K562 (cell line): ENCODE results near the gene PRRC2C. TPM values are rescaled to one million over a fixed set of nuclear protein-coding genes. Genes with fewer than 3 reads are reported as not detected.

Experiments
- DMBX1 ChIP-seq: fragments of 250-450 bp; sonication (Bioruptor Pico); IDR thresholded peaks from 2 replicates; pipeline ENCODE4 v1.8.0; 2022; ENCODE audit warnings: inconsistent platforms, mild to moderate bottlenecking, moderate library complexity, borderline replicate concordance
- EP400 ChIP-seq: fragments of 450-650 bp; IDR thresholded peaks from 2 replicates; pipeline ENCODE4 v1.6.1; 2017; ENCODE audit warnings: antibody characterized with exemption, mild to moderate bottlenecking, moderate library complexity
- GTF3C2 ChIP-seq: IDR thresholded peaks from 3 replicates; pipeline ENCODE4 v1.6.1; 2011; ENCODE audit warnings: borderline replicate concordance, mild to moderate bottlenecking, moderate library complexity; ENCODE audit not compliant: insufficient read length; ENCODE audit errors: extremely low read depth
- HDGF ChIP-seq: fragments of 450-650 bp; IDR thresholded peaks from 2 replicates; pipeline ENCODE4 v1.6.1; 2016
- HMBOX1 ChIP-seq: sonication (generic); IDR thresholded peaks from 2 replicates; pipeline ENCODE4 v1.6.1; 2016
- HNRNPLL ChIP-seq: fragments of 200-400 bp; formaldehyde crosslinking; IDR thresholded peaks from 2 replicates; pipeline ENCODE4 v1.6.1; 2017; ENCODE audit warnings: low read length, low read depth, mild to moderate bottlenecking; ENCODE audit not compliant: poor library complexity, severe bottlenecking
- MED1 ChIP-seq: sonication (generic); formaldehyde crosslinking; IDR thresholded peaks from 2 replicates; pipeline ENCODE4 v1.8.1; 2023; ENCODE audit warnings: missing genetic modification reagents, borderline replicate concordance
- MLX ChIP-seq, 2 experiments: fragments of 450-650 bp in 1 of 2; sonication (generic) in 1 of 2; formaldehyde crosslinking; conservative IDR thresholded peaks; 2 replicates each; pipeline versions ENCODE4 v1.4.0 to v1.8.1; 2020 to 2022; ENCODE audit warnings: mild to moderate bottlenecking in 1 of 2, missing genetic modification reagents in 1 of 2
- SLC30A9 ChIP-seq: fragments of 250-450 bp; sonication (Bioruptor Pico); IDR thresholded peaks from 2 replicates; pipeline ENCODE4 v1.8.0; 2022; ENCODE audit warnings: mild to moderate bottlenecking, moderate library complexity
- SMAD4 ChIP-seq: fragments of 250-450 bp; sonication (Bioruptor Pico); conservative IDR thresholded peaks from 2 replicates; pipeline ENCODE4 v1.8.0; 2021; ENCODE audit warnings: inconsistent platforms, mild to moderate bottlenecking, moderate library complexity
- ZNF12 ChIP-seq: sonication (generic); formaldehyde crosslinking; IDR thresholded peaks from 2 replicates; pipeline ENCODE4 v1.4.0; 2020; ENCODE audit warnings: mild to moderate bottlenecking, missing genetic modification reagents
- polyA plus RNA-seq, 8 experiments: library from polyadenylated mRNA; depleted of rRNA in 4 of 8; stranded (reverse) in 5 of 8; unstranded in 3 of 8; fragments of >200 nt; fragmentation: Nextera tagmentation in 2 of 8; fragmentation: Illumina TruSeq in 1 of 8; extraction: Ambion mirVana in 2 of 8; extraction: Trizol in 1 of 8; gene quantifications; 2 replicates each; pipeline versions ENCODE4 v1.2.1 to v1.2.3, GENCODE V29; 2011 to 2014; ENCODE audit warnings: inconsistent platforms in 1 of 8, missing spikeins in 1 of 8
- total RNA-seq, 7 experiments: library from RNA; depleted of rRNA in 6 of 7; stranded (reverse); fragments of >200 nt in 6 of 7; fragmentation: Illumina TruSeq in 2 of 7; extraction: Trizol in 2 of 7; gene quantifications; 2 replicates each; pipeline versions ENCODE4 v1.2.1 to v1.2.3, GENCODE V29; 2011 to 2021; ENCODE audit warnings: low replicate concordance in 1 of 7
- TF ChIP-seq, protein P1 (sequence below): fragments of 250-450 bp; sonication (Bioruptor Pico); IDR thresholded peaks from 2 replicates; pipeline ENCODE4 v1.4.0; 2020; ENCODE audit warnings: mild to moderate bottlenecking
- TF ChIP-seq, protein P2 (sequence below): fragments of 450-650 bp; IDR thresholded peaks from 2 replicates; pipeline ENCODE4 v1.6.1; 2017; ENCODE audit warnings: antibody characterized with exemption
- TF ChIP-seq, protein P3 (sequence below), 3 experiments: fragments of 200-800 bp in 1 of 3; fragments of 250-450 bp in 1 of 3; fragments of 450-650 bp in 1 of 3; sonication (Bioruptor Pico) in 1 of 3; sonication (Bioruptor generic) in 1 of 3; formaldehyde crosslinking in 1 of 3; IDR thresholded peaks; 2 replicates each; pipeline versions ENCODE4 v1.6.1 to v1.8.0; 2016 to 2022; ENCODE audit warnings: mild to moderate bottlenecking in 2 of 3, missing genetic modification characterization in 2 of 3, missing compliant biosample characterization in 1 of 3, moderate library complexity in 1 of 3

PRRC2C gene
- total and polyA plus RNA-seq, 9 of the 15 experiments (the other 6 are each of a cell fraction or from before 2014, with no cell fraction given) = 61.9 to 237 (median 105) TPM

DNA sequence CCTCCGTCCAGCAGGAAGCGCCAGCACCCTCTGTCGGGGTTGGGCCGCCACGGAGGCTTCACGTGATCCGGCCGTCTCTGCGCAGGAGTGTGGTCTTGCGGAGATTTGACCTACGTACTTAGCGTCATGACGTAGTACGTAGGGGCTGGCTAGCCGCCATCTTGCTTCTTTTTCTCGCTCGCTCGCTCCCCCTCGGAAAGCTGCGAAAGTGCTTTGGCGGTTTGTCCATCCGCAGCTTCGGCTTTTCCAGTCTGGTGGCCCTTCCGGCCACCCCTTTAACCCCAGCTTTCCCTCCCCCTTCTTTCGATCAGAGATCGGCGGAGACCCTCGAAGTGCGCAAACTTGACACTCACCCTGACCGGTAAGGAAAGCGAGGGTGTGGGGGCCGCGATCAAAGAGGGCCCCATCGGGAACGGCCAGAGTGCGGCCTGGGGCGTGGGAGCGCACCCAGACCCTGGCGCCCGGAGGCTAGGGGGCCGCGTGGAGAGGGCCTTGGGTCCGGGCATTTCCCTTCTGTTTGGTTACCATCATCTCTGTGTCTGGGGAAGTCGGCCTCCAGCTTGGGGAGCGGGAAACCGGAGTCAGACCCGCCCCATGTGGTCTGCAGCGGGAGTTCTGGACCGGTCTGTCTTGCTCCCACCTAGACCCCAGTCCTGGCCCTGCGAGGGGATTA, at the start of gene PRRC2C (continued):
- TF ChIP-seq HNRNPLL = peak; percentile 98
- 0 out of 2 replicates have a peak, but pooled peaks have one; percentile 48 for TF ChIP-seq SMAD4 (CRISPR knock-in tag)
- TF ChIP-seq, protein P1, sequence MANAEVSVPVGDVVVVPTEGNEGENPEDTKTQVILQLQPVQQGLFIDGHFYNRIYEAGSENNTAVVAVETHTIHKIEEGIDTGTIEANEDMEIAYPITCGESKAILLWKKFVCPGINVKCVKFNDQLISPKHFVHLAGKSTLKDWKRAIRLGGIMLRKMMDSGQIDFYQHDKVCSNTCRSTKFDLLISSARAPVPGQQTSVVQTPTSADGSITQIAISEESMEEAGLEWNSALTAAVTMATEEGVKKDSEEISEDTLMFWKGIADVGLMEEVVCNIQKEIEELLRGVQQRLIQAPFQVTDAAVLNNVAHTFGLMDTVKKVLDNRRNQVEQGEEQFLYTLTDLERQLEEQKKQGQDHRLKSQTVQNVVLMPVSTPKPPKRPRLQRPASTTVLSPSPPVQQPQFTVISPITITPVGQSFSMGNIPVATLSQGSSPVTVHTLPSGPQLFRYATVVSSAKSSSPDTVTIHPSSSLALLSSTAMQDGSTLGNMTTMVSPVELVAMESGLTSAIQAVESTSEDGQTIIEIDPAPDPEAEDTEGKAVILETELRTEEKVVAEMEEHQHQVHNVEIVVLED (CRISPR knock-in tag) = peak; percentile 98
- no peak for TF ChIP-seq DMBX1 (CRISPR knock-in tag)
- TF ChIP-seq MED1 = no peak
- peak; percentile 92 for TF ChIP-seq EP400
- TF ChIP-seq GTF3C2 = peak; percentile 9
- peak; percentile 92 to 98 for TF ChIP-seq MLX (CRISPR knock-in tag; conservative IDR thresholded peaks at IDR 0.05)
- TF ChIP-seq, protein P2, sequence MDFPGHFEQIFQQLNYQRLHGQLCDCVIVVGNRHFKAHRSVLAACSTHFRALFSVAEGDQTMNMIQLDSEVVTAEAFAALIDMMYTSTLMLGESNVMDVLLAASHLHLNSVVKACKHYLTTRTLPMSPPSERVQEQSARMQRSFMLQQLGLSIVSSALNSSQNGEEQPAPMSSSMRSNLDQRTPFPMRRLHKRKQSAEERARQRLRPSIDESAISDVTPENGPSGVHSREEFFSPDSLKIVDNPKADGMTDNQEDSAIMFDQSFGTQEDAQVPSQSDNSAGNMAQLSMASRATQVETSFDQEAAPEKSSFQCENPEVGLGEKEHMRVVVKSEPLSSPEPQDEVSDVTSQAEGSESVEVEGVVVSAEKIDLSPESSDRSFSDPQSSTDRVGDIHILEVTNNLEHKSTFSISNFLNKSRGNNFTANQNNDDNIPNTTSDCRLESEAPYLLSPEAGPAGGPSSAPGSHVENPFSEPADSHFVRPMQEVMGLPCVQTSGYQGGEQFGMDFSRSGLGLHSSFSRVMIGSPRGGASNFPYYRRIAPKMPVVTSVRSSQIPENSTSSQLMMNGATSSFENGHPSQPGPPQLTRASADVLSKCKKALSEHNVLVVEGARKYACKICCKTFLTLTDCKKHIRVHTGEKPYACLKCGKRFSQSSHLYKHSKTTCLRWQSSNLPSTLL = no peak
- TF ChIP-seq, protein P3, sequence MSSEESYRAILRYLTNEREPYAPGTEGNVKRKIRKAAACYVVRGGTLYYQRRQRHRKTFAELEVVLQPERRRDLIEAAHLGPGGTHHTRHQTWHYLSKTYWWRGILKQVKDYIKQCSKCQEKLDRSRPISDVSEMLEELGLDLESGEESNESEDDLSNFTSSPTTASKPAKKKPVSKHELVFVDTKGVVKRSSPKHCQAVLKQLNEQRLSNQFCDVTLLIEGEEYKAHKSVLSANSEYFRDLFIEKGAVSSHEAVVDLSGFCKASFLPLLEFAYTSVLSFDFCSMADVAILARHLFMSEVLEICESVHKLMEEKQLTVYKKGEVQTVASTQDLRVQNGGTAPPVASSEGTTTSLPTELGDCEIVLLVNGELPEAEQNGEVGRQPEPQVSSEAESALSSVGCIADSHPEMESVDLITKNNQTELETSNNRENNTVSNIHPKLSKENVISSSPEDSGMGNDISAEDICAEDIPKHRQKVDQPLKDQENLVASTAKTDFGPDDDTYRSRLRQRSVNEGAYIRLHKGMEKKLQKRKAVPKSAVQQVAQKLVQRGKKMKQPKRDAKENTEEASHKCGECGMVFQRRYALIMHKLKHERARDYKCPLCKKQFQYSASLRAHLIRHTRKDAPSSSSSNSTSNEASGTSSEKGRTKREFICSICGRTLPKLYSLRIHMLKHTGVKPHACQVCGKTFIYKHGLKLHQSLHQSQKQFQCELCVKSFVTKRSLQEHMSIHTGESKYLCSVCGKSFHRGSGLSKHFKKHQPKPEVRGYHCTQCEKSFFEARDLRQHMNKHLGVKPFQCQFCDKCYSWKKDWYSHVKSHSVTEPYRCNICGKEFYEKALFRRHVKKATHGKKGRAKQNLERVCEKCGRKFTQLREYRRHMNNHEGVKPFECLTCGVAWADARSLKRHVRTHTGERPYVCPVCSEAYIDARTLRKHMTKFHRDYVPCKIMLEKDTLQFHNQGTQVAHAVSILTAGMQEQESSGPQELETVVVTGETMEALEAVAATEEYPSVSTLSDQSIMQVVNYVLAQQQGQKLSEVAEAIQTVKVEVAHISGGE (CRISPR knock-in tag; IDR thresholded peaks at IDR 0.05) = no peak
- peak; percentile 23; the same call in 1 of the 2 replicates for TF ChIP-seq ZNF12 (CRISPR knock-in tag)
- no peak for TF ChIP-seq HMBOX1
- no peak for TF ChIP-seq SLC30A9 (CRISPR knock-in tag)
- TF ChIP-seq HDGF = no peak
